CD14-positive monocyte (primary cell): ENCODE results near the gene NME7. TPM values are rescaled to one million over a fixed set of nuclear protein-coding genes. Genes with fewer than 3 reads are reported as not detected.

Experiments used
- DNase-seq, 3 donors: peaks; one replicate each; pipeline ENCODE4 v3.0.0-alpha.2; 2011 to 2022
- H2AFZ ChIP-seq: 2 replicates; pipeline ENCODE4 v1.6.0; 2012; ENCODE audit warnings: mild to moderate bottlenecking, low read depth, low read length, inconsistent platforms; ENCODE audit not compliant: insufficient read depth, poor library complexity, severe bottlenecking
- H3K27ac ChIP-seq, 2 donors: 1 replicate in 1 of 2; 2 replicates in 1 of 2; pipeline ENCODE4 v1.5.1; 2012 to 2013; ENCODE audit warnings: low read length in 2 of 2, control low read depth in 1 of 2, inconsistent platforms in 1 of 2, low read depth in 1 of 2, mild to moderate bottlenecking in 1 of 2
- H3K27me3 ChIP-seq, 2 donors: one replicate each; pipeline versions ENCODE4 v1.6.0 to v1.6.1; 2011 to 2013; ENCODE audit warnings: low read length in 2 of 2; ENCODE audit not compliant: control insufficient read depth in 2 of 2, insufficient read depth in 2 of 2
- H3K36me3 ChIP-seq, 2 donors: replicated peaks in 1 of 2; 1 replicate in 1 of 2; 2 replicates in 1 of 2; pipeline versions ENCODE4 v1.5.1 to v1.6.1; 2012 to 2013; ENCODE audit warnings: low read length in 2 of 2, control low read depth in 1 of 2, inconsistent platforms in 1 of 2, mild to moderate bottlenecking in 1 of 2; ENCODE audit not compliant: insufficient read depth in 2 of 2, control insufficient read depth in 1 of 2
- H3K4me1 ChIP-seq, 2 donors: 1 replicate in 1 of 2; 2 replicates in 1 of 2; pipeline versions ENCODE4 v1.5.1 to v1.6.1; 2012 to 2013; ENCODE audit warnings: low read length in 2 of 2, control low read depth in 1 of 2, inconsistent platforms in 1 of 2, mild to moderate bottlenecking in 1 of 2, moderate library complexity in 1 of 2; ENCODE audit not compliant: insufficient read depth in 2 of 2, control insufficient read depth in 1 of 2
- H3K4me2 ChIP-seq: replicated peaks from 2 replicates; pipeline ENCODE3; 2012; ENCODE audit warnings: low read length, moderate library complexity, mild to moderate bottlenecking; ENCODE audit not compliant: poor library complexity, severe bottlenecking; ENCODE audit errors: extremely low read depth
- H3K4me3 ChIP-seq, 3 experiments: fragments of 200-600 bp in 1 of 3; sonication (generic) in 1 of 3; replicated peaks in 1 of 3; 1 replicate in 2 of 3; 2 replicates in 1 of 3; pipeline ENCODE4 v1.5.1; 2011 to 2013; ENCODE audit warnings: low read length in 3 of 3, mild to moderate bottlenecking in 3 of 3, control low read depth in 2 of 3, low read depth in 2 of 3, inconsistent platforms in 1 of 3, moderate library complexity in 1 of 3
- H3K79me2 ChIP-seq: 2 replicates; pipeline ENCODE4 v1.6.0; 2012; ENCODE audit warnings: mild to moderate bottlenecking, control low read depth, inconsistent platforms, low read length, moderate library complexity; ENCODE audit not compliant: insufficient read depth
- H3K9ac ChIP-seq: 2 replicates; pipeline ENCODE4 v1.6.0; 2017; ENCODE audit warnings: low read length, mild to moderate bottlenecking; ENCODE audit not compliant: insufficient read depth, poor library complexity, severe bottlenecking
- H3K9me3 ChIP-seq, 2 donors: replicated peaks in 1 of 2; 1 replicate in 1 of 2; 2 replicates in 1 of 2; pipeline versions ENCODE4 v1.5.1 to v1.6.1; 2012 to 2013; ENCODE audit warnings: low read length in 2 of 2, control low read depth in 1 of 2; ENCODE audit not compliant: control insufficient read depth in 1 of 2, insufficient read depth in 1 of 2
- H4K20me1 ChIP-seq: 2 replicates; pipeline ENCODE4 v1.6.0; 2012; ENCODE audit warnings: mild to moderate bottlenecking, low read length, control low read depth, moderate library complexity; ENCODE audit not compliant: insufficient read depth
- H3K27ac Mint-ChIP-seq, 7 donors: one replicate each; pipeline ENCODE4 v1.8.0; 2020; ENCODE audit warnings: mild to moderate bottlenecking in 7 of 7, mixed read lengths in 7 of 7, moderate library complexity in 6 of 7, inconsistent platforms in 2 of 7
- H3K27me3 Mint-ChIP-seq, 3 donors: one replicate each; pipeline ENCODE4 v1.8.0; 2021 to 2022; ENCODE audit warnings: low read depth in 3 of 3, mild to moderate bottlenecking in 3 of 3, mixed read lengths in 3 of 3, moderate library complexity in 3 of 3, inconsistent platforms in 1 of 3
- H3K36me3 Mint-ChIP-seq, 2 donors: one replicate each; pipeline ENCODE4 v1.8.0; 2020; ENCODE audit warnings: mixed read lengths in 2 of 2, inconsistent platforms in 1 of 2, mild to moderate bottlenecking in 1 of 2
- H3K4me1 Mint-ChIP-seq: one replicate; pipeline ENCODE4 v1.8.0; 2020; ENCODE audit warnings: mild to moderate bottlenecking, mixed read lengths
- H3K4me3 Mint-ChIP-seq, 2 donors: one replicate each; pipeline ENCODE4 v1.8.0; 2020; ENCODE audit warnings: mild to moderate bottlenecking in 2 of 2, mixed read lengths in 2 of 2, moderate library complexity in 1 of 2
- H3K9me3 Mint-ChIP-seq, 7 donors: one replicate each; pipeline ENCODE4 v1.8.0; 2020 to 2022; ENCODE audit warnings: mixed read lengths in 7 of 7, mild to moderate bottlenecking in 6 of 7, moderate library complexity in 6 of 7, inconsistent platforms in 2 of 7
- CTCF ChIP-seq: fragments of 200-600 bp; IDR thresholded peaks from one replicate; pipeline ENCODE4 v1.8.0; 2022; ENCODE audit warnings: antibody characterized with exemption, mild to moderate bottlenecking
- WGBS: methylation state at CpG from one replicate; pipeline ENCODE4 v1.1.5; 2013; ENCODE audit warnings: missing lambda C conversion rate; ENCODE audit not compliant: insufficient coverage; 5-methylcytosine and 5-hydroxymethylcytosine counted together
- intact Hi-C, 2 donors: fragments of 100-400 bp; cut with micrococcal nuclease; formaldehyde crosslinking; loops; one replicate each; pipeline versions ENCODE4 v1.15.0 to v1.15.1; 2023
- polyA plus RNA-seq, 3 donors: library from polyadenylated mRNA; depleted of rRNA in 1 of 3; unstranded in 2 of 3; stranded (reverse) in 1 of 3; fragments of 300-500 nt in 2 of 3; fragments of >200 nt in 1 of 3; fragmentation: Illumina TruSeq in 2 of 3; gene quantifications; 1 replicate in 2 of 3; 2 replicates in 1 of 3; pipeline ENCODE4 v1.2.3, GENCODE V29; 2012 to 2021

NME7 gene
- polyA plus RNA-seq, 3 donors = 3.5 to 8.0 (median 6.0) TPM

- Histone ChIP-seq H3K9me3 (no peaks in the 10 kb centered on the region), H3K4me1 (no peaks in the 10 kb centered on the region), H3K36me3 (no peaks in the 10 kb centered on the region), H3K27ac (no peak overlapping the region), H3K79me2 (no peaks in the 10 kb centered on the region), H3K27me3 (no peaks in the 10 kb centered on the region), H3K4me2 (no peak overlapping the region), H4K20me1 (no peaks in the 10 kb centered on the region), H3K4me3 (no peak overlapping the region), H3K9ac (no peak overlapping the region), H2AFZ (no peak overlapping the region)
- H3K36me3 Mint-ChIP-seq = no peaks in the 10 kb centered on the region
- DNase-seq = no peak
- H3K27ac Mint-ChIP-seq = no peak overlapping the region
- H3K9me3 Mint-ChIP-seq = no peaks in the 10 kb centered on the region
- TF ChIP-seq CTCF = no peak
- H3K4me1 Mint-ChIP-seq = no peaks in the 10 kb centered on the region
- intact Hi-C loops = no loop called here
- H3K4me3 Mint-ChIP-seq = no peak overlapping the region
- no CpG with 5 or more reads among the region's 2 CpGs for WGBS
- no peaks in the 10 kb centered on the region for H3K27me3 Mint-ChIP-seq
These were observed 228.5 kb downstream of the NME7 start for GRCh38 chr1:169138866-169139670.

- no peaks in the 10 kb centered on the region for H3K27me3 Mint-ChIP-seq
- H4K20me1 ChIP-seq = no peaks in the 10 kb centered on the region
- H3K4me1 Mint-ChIP-seq = no peaks in the 10 kb centered on the region
- 100% methylated on average over 3 of the region's 4 CpGs for WGBS
- no peaks in the 10 kb centered on the region for H3K36me3 ChIP-seq
- H3K9me3 ChIP-seq = no peaks in the 10 kb centered on the region
- H3K27ac ChIP-seq = no peak overlapping the region
- no peak overlapping the region for H3K4me3 Mint-ChIP-seq
- no peak for DNase-seq
- no peak overlapping the region for H3K9ac ChIP-seq
- peaks cover 0 to 3% of the 10 kb centered on the region in 2 donors for H3K36me3 Mint-ChIP-seq
- no peaks in the 10 kb centered on the region for H3K4me1 ChIP-seq
- H3K79me2 ChIP-seq = no peaks in the 10 kb centered on the region
- H3K4me3 ChIP-seq = no peak overlapping the region
- intact Hi-C loops = no loop called here
- H2AFZ ChIP-seq = no peak overlapping the region
- H3K27ac Mint-ChIP-seq = no peak overlapping the region
- no peaks in the 10 kb centered on the region for H3K27me3 ChIP-seq
- H3K4me2 ChIP-seq = no peak overlapping the region
- H3K9me3 Mint-ChIP-seq = no peaks in the 10 kb centered on the region
- no peak for TF ChIP-seq CTCF
These were observed 230.2 kb downstream of the NME7 start for GRCh38 chr1:169137357-169137756.
